GM12874 (cell line): ENCODE results near the gene TUSC1.

Experiments
- TF ChIP-seq, protein P1 (sequence below): IDR thresholded peaks from 2 replicates; pipeline ENCODE4 v1.5.1; 2011; ENCODE audit warnings: low read depth, mild to moderate bottlenecking, control low read depth, low read length, moderate library complexity; ENCODE audit not compliant: insufficient read depth

TUSC1 gene

DNA sequence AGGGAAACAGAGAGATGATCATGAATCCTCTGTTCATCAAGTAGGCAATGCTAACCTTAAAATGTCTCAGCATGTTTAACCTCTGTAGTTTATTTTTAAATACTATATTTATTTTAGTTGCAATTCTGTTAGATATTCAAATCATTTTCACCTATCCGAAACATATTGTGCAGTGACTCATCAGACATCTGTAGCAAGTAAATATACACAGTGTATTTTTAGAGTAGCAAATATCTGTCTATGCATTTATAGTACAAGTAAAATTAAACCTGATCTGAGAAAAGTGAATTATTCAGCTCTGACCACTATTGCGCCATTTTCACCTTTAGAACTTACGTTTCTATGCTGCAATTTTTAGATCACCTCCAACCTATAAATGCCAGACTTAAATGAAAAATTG lies 24.3 kb upstream of the TUSC1 start:
- TF ChIP-seq, protein P1, sequence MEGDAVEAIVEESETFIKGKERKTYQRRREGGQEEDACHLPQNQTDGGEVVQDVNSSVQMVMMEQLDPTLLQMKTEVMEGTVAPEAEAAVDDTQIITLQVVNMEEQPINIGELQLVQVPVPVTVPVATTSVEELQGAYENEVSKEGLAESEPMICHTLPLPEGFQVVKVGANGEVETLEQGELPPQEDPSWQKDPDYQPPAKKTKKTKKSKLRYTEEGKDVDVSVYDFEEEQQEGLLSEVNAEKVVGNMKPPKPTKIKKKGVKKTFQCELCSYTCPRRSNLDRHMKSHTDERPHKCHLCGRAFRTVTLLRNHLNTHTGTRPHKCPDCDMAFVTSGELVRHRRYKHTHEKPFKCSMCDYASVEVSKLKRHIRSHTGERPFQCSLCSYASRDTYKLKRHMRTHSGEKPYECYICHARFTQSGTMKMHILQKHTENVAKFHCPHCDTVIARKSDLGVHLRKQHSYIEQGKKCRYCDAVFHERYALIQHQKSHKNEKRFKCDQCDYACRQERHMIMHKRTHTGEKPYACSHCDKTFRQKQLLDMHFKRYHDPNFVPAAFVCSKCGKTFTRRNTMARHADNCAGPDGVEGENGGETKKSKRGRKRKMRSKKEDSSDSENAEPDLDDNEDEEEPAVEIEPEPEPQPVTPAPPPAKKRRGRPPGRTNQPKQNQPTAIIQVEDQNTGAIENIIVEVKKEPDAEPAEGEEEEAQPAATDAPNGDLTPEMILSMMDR: no peak

DNA sequence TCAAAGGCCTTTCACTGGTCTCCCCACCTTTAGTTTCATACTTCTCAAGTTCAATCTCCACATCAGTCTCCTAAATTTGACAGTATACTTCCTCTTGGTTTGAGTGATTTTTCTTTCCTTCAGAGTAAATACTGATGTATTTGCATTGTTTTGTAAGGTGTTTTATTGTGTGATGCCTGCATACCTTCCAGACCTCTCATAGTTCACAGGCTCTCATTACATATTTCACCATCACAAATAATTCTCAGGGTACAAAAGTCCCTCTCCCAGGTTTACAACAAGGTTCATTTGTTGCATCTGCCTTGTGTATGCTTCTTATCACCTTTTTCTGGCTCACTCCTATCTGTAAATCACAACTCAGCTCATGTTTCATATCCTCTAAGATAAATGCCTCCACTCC lies 22.2 kb upstream of the TUSC1 start:
- TF ChIP-seq, protein P1: no peak

DNA sequence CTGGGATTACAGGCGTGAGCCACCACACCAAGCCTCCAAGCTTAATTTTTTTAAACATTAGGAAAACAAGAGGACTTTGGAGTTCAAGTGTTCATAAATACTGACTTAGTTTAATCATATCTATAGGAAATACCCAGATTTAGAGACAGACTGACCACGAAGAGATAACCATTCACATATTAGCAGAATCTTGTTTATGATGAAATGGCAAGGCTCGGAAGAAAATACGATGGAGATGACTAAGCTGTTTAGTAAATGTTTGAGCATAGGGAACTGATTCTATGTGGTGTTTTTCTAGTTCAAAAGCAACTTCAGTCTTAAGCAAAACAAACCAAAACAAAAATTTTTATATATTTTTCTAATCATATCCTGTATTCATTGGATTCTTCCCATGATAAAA lies 13.5 kb upstream of the TUSC1 start:
- TF ChIP-seq, protein P1: no peak

DNA sequence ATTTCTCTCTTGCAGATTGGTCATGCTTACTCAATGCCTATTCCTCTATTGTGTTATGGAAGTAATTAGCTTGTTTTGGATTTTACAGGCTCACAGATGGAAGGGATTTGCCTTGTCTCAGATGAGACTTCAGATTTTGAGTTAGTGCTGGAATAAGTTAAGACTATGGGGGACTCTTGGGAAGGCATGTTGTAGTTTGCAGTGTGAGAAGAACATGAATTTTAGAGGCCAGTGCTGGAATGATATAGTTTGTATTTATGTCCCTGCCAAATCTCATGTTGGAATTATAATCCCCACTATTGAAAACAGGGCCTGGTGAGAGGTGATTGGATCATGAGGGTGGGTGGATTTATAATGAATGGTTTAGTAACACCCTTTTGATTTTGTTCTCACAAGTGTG lies 6.1 kb upstream of the TUSC1 start:
- TF ChIP-seq, protein P1: no peak

DNA sequence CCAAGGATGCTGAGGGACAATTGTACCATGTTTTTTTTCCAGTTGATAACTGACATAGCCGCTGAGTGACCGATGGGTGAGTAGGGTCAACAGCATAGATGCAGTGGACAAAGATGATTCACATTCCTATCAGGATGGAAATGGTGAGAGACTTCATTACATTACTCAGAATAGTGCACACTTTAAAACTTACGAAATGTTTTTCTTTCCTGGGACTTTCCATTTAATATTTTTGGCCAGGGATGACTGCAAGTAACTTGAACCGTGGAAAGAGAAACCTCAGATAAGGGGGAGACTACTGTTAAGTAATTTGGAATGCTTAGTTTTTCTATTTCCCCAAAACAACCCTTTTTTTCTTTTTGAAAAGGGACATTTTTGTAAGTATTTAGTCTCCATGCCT lies 3.0 kb upstream of the TUSC1 start:
- TF ChIP-seq, protein P1: no peak

DNA sequence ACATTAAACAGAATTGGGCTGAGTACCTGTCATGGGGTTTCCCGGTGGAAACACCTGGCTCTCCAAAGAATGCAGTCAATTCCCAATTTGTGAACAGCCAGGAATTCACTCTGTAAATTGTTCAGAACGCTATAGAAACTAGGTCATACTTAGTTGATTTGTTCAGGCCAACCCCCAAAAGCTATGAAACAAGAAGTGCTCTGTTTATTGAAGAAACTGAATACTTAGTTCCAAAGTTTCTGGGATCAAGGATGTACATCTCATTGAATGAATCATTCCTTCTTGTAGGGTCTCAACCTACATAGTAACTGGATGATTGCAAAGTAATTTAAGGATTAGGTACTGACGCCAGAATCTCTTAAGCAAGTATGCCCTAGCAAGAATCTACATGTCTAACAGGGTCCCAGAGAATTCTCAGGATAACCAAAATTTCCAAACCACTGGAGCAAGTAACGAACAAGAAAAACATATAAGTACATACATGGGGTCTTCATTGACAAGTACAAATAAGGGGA lies 659 bp upstream of the TUSC1 start:
- TF ChIP-seq, protein P1: no peak

DNA sequence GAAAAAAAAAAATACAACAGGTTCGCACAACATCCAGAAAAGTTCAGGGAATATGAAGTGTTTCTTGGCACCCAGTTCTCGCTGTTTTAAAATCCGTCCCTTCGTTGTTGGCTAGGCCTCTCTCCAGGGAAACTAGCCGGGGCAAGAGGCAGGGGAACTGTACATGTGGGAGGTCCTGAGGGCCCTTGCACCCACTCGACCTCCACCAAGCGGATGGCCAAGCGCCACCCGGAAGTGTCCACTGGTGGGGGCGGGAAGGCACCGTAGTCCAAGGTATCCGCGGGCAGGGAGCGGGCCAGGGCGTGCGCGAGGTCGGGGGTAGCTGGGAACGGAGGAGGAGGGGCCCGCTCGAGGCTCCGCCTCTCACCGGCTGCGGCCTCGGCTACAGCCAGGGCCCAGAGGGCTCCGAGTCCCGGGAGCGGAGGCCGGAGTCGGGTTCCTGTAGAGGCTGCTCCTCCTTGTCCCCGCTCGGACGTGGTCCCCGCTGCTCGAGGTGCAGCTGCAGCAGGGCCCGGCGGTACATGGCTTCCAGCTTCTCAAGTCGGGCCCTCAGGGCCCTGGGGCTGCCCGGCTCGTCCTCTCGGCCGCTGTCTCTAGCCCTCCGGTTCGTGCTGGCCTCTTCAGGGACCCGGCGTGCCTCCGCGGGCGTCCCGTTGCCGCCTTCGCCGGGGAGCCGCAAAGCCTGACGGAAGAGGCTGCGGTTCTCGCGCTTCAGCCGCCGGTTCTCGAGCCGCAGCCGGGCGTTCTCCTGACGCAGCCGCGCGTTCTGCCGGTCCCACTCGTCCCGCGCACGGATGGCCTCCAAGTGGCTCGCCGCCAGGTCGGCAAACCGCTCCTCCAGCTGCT lies 720 bp downstream of the TUSC1 start:
- TF ChIP-seq, protein P1: no peak
